Kidney epithelial cell (primary cell): ENCODE data around the gene ATP5MC2. TPM values are rescaled to one million over a fixed set of nuclear protein-coding genes. Genes with fewer than 3 reads are reported as not detected.
A peak's percentile ranks its signal among the peaks of the same experiment; 100 is the strongest.

ENCODE experiments used
- DNase-seq: peaks from one replicate; pipeline ENCODE4 v3.0.0-alpha.2; 2010; ENCODE audit warnings: low read depth
- H3K27me3 ChIP-seq: 2 replicates; pipeline ENCODE4 v1.6.0; 2011; ENCODE audit warnings: low read length; ENCODE audit not compliant: control insufficient read depth, insufficient read depth
- H3K36me3 ChIP-seq: 2 replicates; pipeline ENCODE4 v1.5.1; 2011; ENCODE audit warnings: low read length; ENCODE audit not compliant: control insufficient read depth, insufficient read depth
- H3K4me3 ChIP-seq: 2 replicates; pipeline ENCODE4 v1.5.1; 2011; ENCODE audit warnings: low read depth, mild to moderate bottlenecking, control low read depth, low read length
- CTCF ChIP-seq: IDR thresholded peaks from 2 replicates; pipeline ENCODE4 v1.5.1; 2011; ENCODE audit warnings: mild to moderate bottlenecking, moderate library complexity, low read length, control low read depth, inconsistent platforms; ENCODE audit not compliant: insufficient read depth, poor library complexity, severe bottlenecking
- total RNA-seq: library from RNA; depleted of rRNA; stranded (reverse); fragments of >200 nt; gene quantifications from 2 replicates; pipeline ENCODE4 v1.2.3, GENCODE V29; 2015

The ATP5MC2 gene
- total RNA-seq, 1 donor from 2014 or later = 299 TPM

GRCh38 chr12:53703756-53704155 is 27.9 kb upstream of the ATP5MC2 start:
- no peak for TF ChIP-seq CTCF
- H3K4me3 ChIP-seq = no peak overlapping the region
- H3K36me3 ChIP-seq = no peaks in the 10 kb centered on the region
- peaks cover 33% of the 10 kb centered on the region for H3K27me3 ChIP-seq
- no peak for DNase-seq

- peaks cover 44% of the 10 kb centered on the region for H3K27me3 ChIP-seq
Observed at GRCh38 chr12:53701518-53702264, 25.8 kb upstream of the ATP5MC2 start.

GRCh38 chr12:53700567-53700966 is 24.7 kb upstream of the ATP5MC2 start:
- H3K4me3 ChIP-seq = no peak overlapping the region
- H3K36me3 ChIP-seq = no peaks in the 10 kb centered on the region
- TF ChIP-seq CTCF = no peak
- no peak for DNase-seq
- H3K27me3 ChIP-seq = peaks cover 43% of the 10 kb centered on the region

More at GRCh38 chr12:53701518-53702264, 25.8 kb upstream of the ATP5MC2 start:
- H3K4me3 ChIP-seq = no peak overlapping the region
- H3K36me3 ChIP-seq = no peaks in the 10 kb centered on the region
- no peak for DNase-seq
- TF ChIP-seq CTCF = peak; percentile 97

- TF ChIP-seq CTCF = no peak
- no peak overlapping the region for H3K4me3 ChIP-seq
- no peaks in the 10 kb centered on the region for H3K36me3 ChIP-seq
- no peak for DNase-seq
- peaks cover 45% of the 10 kb centered on the region for H3K27me3 ChIP-seq
Observed at GRCh38 chr12:53699678-53700025, 23.8 kb upstream of the ATP5MC2 start.

GRCh38 chr12:53698948-53699677 is 23.2 kb upstream of the ATP5MC2 start:
- DNase-seq = no peak
- peaks cover 46% of the 10 kb centered on the region for H3K27me3 ChIP-seq
- no peak overlapping the region for H3K4me3 ChIP-seq
- TF ChIP-seq CTCF = no peak
- no peaks in the 10 kb centered on the region for H3K36me3 ChIP-seq
